Measurements from ENCODE around the gene KCNC2.

KCNC2 gene

GRCh38 chr12:75047885-75048525 lies 161.6 kb downstream of the KCNC2 start:
- DNase-seq = no peak

GRCh38 chr12:75042125-75042524 lies 167.5 kb downstream of the KCNC2 start:
- no peak for DNase-seq

GRCh38 chr12:75041472-75041871 lies 168.2 kb downstream of the KCNC2 start:
- no peak for DNase-seq

GRCh38 chr12:75020068-75020557 lies 189.5 kb downstream of the KCNC2 start:
- DNase-seq = no peak

GRCh38 chr12:75011120-75011519 lies 198.5 kb downstream of the KCNC2 start:
- no peak for DNase-seq

- no peak for DNase-seq
These were observed 202.5 kb downstream of the KCNC2 start for GRCh38 chr12:75007133-75007532.

GRCh38 chr12:75000120-75000519 lies 209.5 kb downstream of the KCNC2 start:
- no peak for DNase-seq

GRCh38 chr12:74999474-74999873 lies 210.2 kb downstream of the KCNC2 start:
- no peak for DNase-seq

All from HCEC 1CT (cell line).